HEK293 (cell line): ENCODE data around the gene FRMD5.

Source experiments
- CTCF ChIA-PET: fragments of 350-600 bp; formaldehyde crosslinking; extraction: SDS; loops from one replicate; lab custom pipeline; 2021; ENCODE audit warnings: antibody characterized with exemption; lab: Yijun Ruan, JAX
- POLR2A ChIA-PET: fragments of 300-600 bp; formaldehyde crosslinking; extraction: SDS; loops from one replicate; lab custom pipeline; 2020; ENCODE audit warnings: antibody characterized with exemption, inconsistent platforms; lab: Yijun Ruan, JAX
- H3K27ac ChIP-seq: fragments of 200-500 bp; sonication (Bioruptor generic); 2 replicates; pipeline ENCODE4 v1.5.1; 2014; ENCODE audit warnings: low read depth, low read length, control low read depth, inconsistent platforms; ENCODE audit errors: extremely low read depth
- H3K36me3 ChIP-seq, 2 experiments: fragments of 200-500 bp in 1 of 2; sonication (Bioruptor generic) in 1 of 2; 1 replicate in 1 of 2; 2 replicates in 1 of 2; pipeline ENCODE4 v1.5.1; 2014 to 2017; ENCODE audit warnings: inconsistent platforms in 2 of 2, low read length in 2 of 2; ENCODE audit not compliant: control insufficient read depth in 2 of 2, insufficient read depth in 1 of 2
- H3K4me1 ChIP-seq: fragments of 200-500 bp; sonication (Bioruptor generic); 2 replicates; pipeline ENCODE4 v1.5.1; 2014; ENCODE audit warnings: mild to moderate bottlenecking, low read length, inconsistent platforms; ENCODE audit not compliant: control insufficient read depth, insufficient read depth
- H3K4me3 ChIP-seq: 2 replicates; pipeline ENCODE4 v1.5.1; 2011; ENCODE audit warnings: low read depth, mild to moderate bottlenecking, control low read depth, low read length, moderate library complexity
- H3K9me3 ChIP-seq: fragments of 200-500 bp; sonication (Bioruptor generic); 2 replicates; pipeline ENCODE4 v1.5.1; 2014; ENCODE audit warnings: low read depth, low read length, inconsistent platforms; ENCODE audit not compliant: control insufficient read depth, insufficient read depth
- FEZF1 ChIP-seq: fragments of 450-650 bp; formaldehyde crosslinking; IDR thresholded peaks from 2 replicates; pipeline ENCODE4 v1.5.1; 2016; ENCODE audit warnings: missing biosample characterization, missing genetic modification characterization
- GFI1B ChIP-seq: fragments of 450-650 bp; formaldehyde crosslinking; IDR thresholded peaks from 2 replicates; pipeline ENCODE4 v1.5.1; 2016; ENCODE audit warnings: missing biosample characterization, missing genetic modification characterization
- GLIS1 ChIP-seq: fragments of 450-650 bp; formaldehyde crosslinking; IDR thresholded peaks from 2 replicates; pipeline ENCODE4 v1.5.1; 2016; ENCODE audit warnings: missing biosample characterization, missing genetic modification characterization
- GLIS2 ChIP-seq: fragments of 450-650 bp; formaldehyde crosslinking; IDR thresholded peaks from 2 replicates; pipeline ENCODE4 v1.5.1; 2016; ENCODE audit warnings: missing biosample characterization, missing genetic modification characterization
- IKZF3 ChIP-seq: fragments of 450-650 bp; IDR thresholded peaks from 2 replicates; pipeline ENCODE4 v1.5.0; 2018; ENCODE audit warnings: missing biosample characterization, mild to moderate bottlenecking, missing genetic modification characterization, moderate library complexity
- MZF1 ChIP-seq: fragments of 450-650 bp; formaldehyde crosslinking; IDR thresholded peaks from 2 replicates; pipeline ENCODE4 v1.5.1; 2017; ENCODE audit warnings: missing biosample characterization, missing genetic modification characterization, borderline replicate concordance
- REPIN1 ChIP-seq: fragments of 450-650 bp; formaldehyde crosslinking; IDR thresholded peaks from 2 replicates; pipeline ENCODE4 v1.5.1; 2017; ENCODE audit warnings: missing biosample characterization, missing genetic modification characterization, low read depth
- REST ChIP-seq: fragments of 450-650 bp; formaldehyde crosslinking; IDR thresholded peaks from 2 replicates; pipeline ENCODE4 v1.5.1; 2016; ENCODE audit warnings: missing biosample characterization, missing genetic modification characterization
- SETDB1 ChIP-seq: IDR thresholded peaks from one replicate; pipeline ENCODE4 v1.6.1; 2017; ENCODE audit warnings: mild to moderate bottlenecking, low read length, moderate library complexity, mixed read lengths; ENCODE audit not compliant: insufficient read length
- ZBTB17 ChIP-seq: fragments of 450-650 bp; formaldehyde crosslinking; IDR thresholded peaks from 2 replicates; pipeline ENCODE4 v1.5.1; 2016; ENCODE audit warnings: missing biosample characterization, missing genetic modification characterization
- ZBTB20 ChIP-seq: fragments of 450-650 bp; formaldehyde crosslinking; IDR thresholded peaks from 2 replicates; pipeline ENCODE4 v1.5.1; 2016; ENCODE audit warnings: missing biosample characterization, missing genetic modification characterization
- ZBTB8A ChIP-seq: fragments of 450-650 bp; formaldehyde crosslinking; IDR thresholded peaks from 2 replicates; pipeline ENCODE4 v1.5.1; 2016; ENCODE audit warnings: missing biosample characterization, missing genetic modification characterization
- ZNF24 ChIP-seq: fragments of 450-650 bp; formaldehyde crosslinking; IDR thresholded peaks from 2 replicates; pipeline ENCODE4 v1.5.1; 2016; ENCODE audit warnings: missing biosample characterization, missing genetic modification characterization
- ZNF274 ChIP-seq, 2 experiments: fragments of 200-500 bp in 1 of 2; fragments of 450-650 bp in 1 of 2; sonication (Bioruptor generic) in 1 of 2; formaldehyde crosslinking in 1 of 2; IDR thresholded peaks; 2 replicates each; pipeline versions ENCODE4 v1.5.1 to v1.6.1; 2014 to 2016; ENCODE audit warnings: borderline replicate concordance in 1 of 2, inconsistent platforms in 1 of 2, low read length in 1 of 2, missing biosample characterization in 1 of 2, missing genetic modification characterization in 1 of 2
- ZNF311 ChIP-seq: fragments of 450-650 bp; formaldehyde crosslinking; IDR thresholded peaks from 2 replicates; pipeline ENCODE4 v1.5.1; 2017; ENCODE audit warnings: missing biosample characterization, missing genetic modification characterization, borderline replicate concordance
- ZNF341 ChIP-seq: fragments of 450-650 bp; formaldehyde crosslinking; IDR thresholded peaks from 2 replicates; pipeline ENCODE4; 2016; ENCODE audit warnings: low read depth, missing biosample characterization, missing genetic modification characterization
- ZNF416 ChIP-seq: fragments of 450-650 bp; formaldehyde crosslinking; IDR thresholded peaks from 2 replicates; pipeline ENCODE4 v1.5.1; 2016; ENCODE audit warnings: missing biosample characterization, missing genetic modification characterization
- ZNF518A ChIP-seq: fragments of 450-650 bp; formaldehyde crosslinking; conservative IDR thresholded peaks from 2 replicates; pipeline ENCODE4 v1.5.1; 2016; ENCODE audit warnings: low read depth, missing biosample characterization, missing genetic modification characterization
- ZNF670 ChIP-seq: fragments of 450-650 bp; formaldehyde crosslinking; IDR thresholded peaks from 2 replicates; pipeline ENCODE4 v1.5.1; 2016; ENCODE audit warnings: missing biosample characterization, missing genetic modification characterization, low read depth
- ZNF692 ChIP-seq: fragments of 450-650 bp; formaldehyde crosslinking; IDR thresholded peaks from 2 replicates; pipeline ENCODE4 v1.5.1; 2016; ENCODE audit warnings: missing biosample characterization, missing genetic modification characterization
- ZNF704 ChIP-seq: fragments of 450-650 bp; formaldehyde crosslinking; IDR thresholded peaks from 2 replicates; pipeline ENCODE4 v1.5.1; 2016; ENCODE audit warnings: missing biosample characterization, missing genetic modification characterization
- ZNF843 ChIP-seq: fragments of 450-650 bp; formaldehyde crosslinking; IDR thresholded peaks from 2 replicates; pipeline ENCODE4 v1.5.1; 2016; ENCODE audit warnings: missing biosample characterization, missing genetic modification characterization

FRMD5 gene

GRCh38 chr15:43920815-43921214 is 274.3 kb downstream of the FRMD5 start (continued):
- peak; percentile 59 for TF ChIP-seq IKZF3 (tag by site-specific recombination)
- peak; percentile 92 for TF ChIP-seq GLIS1
- TF ChIP-seq ZNF341 (tag by site-specific recombination): peak; percentile 58; the same call in 1 of the 2 replicates
- TF ChIP-seq ZNF274 (IDR thresholded peaks at IDR 0.05; ENCODE audit: low read length): no peak
- TF ChIP-seq ZNF274 (tag by site-specific recombination; IDR thresholded peaks at IDR 0.05; ENCODE audit: borderline replicate concordance): no peak
- TF ChIP-seq ZNF843 (tag by site-specific recombination): peak; percentile 18; the same call in 1 of the 2 replicates
- no peak for TF ChIP-seq REPIN1 (tag by site-specific recombination)
- peak; percentile 66 for TF ChIP-seq ZNF692 (tag by site-specific recombination)
- TF ChIP-seq ZBTB20 (tag by site-specific recombination): peak; percentile 33
- no peak for TF ChIP-seq ZBTB8A (tag by site-specific recombination)
- 0 out of 2 replicates have a peak, but pooled peaks have one; percentile 12 for TF ChIP-seq FEZF1 (tag by site-specific recombination)
- peak; percentile 22; the same call in 1 of the 2 replicates for TF ChIP-seq GLIS2 (tag by site-specific recombination)
- peak; percentile 76 for TF ChIP-seq ZBTB17 (tag by site-specific recombination)
- TF ChIP-seq MZF1: 0 out of 2 replicates have a peak, but pooled peaks have one; percentile 13

GRCh38 chr15:43920254-43920600 is 274.8 kb downstream of the FRMD5 start:
- Histone ChIP-seq H3K4me1 (peaks cover 8% of the 10 kb centered on the region; the same call in 1 of the 2 replicates), H3K4me3 (no peak overlapping the region), H3K36me3 (no peaks in the 10 kb centered on the region), H3K27ac (no peak overlapping the region), H3K9me3 (no peaks in the 10 kb centered on the region)
- TF ChIP-seq ZNF311 (tag by site-specific recombination): no peak
- TF ChIP-seq ZNF704: no peak
- ChIA-PET CTCF (interaction anchor here (0.6 kb wide), 2 partner anchors 14 to 542 kb away, joined by 3 to 4 read pairs; no protein-coding TSS in a partner anchor), POLR2A (no interaction called here)

- Histone ChIP-seq H3K9me3 (no peaks in the 10 kb centered on the region), H3K4me1 (peaks cover 8% of the 10 kb centered on the region; the same call in 1 of the 2 replicates), H3K27ac (no peak overlapping the region), H3K4me3 (no peak overlapping the region), H3K36me3 (no peaks in the 10 kb centered on the region)
- POLR2A ChIA-PET: no interaction called here
- CTCF ChIA-PET: interaction anchor here (0.6 kb wide), 1 partner anchor 15 kb away, joined by 3 read pairs; no protein-coding TSS in a partner anchor
- TF ChIP-seq ZNF518A (tag by site-specific recombination): no peak
- TF ChIP-seq GFI1B (tag by site-specific recombination): no peak
- TF ChIP-seq SETDB1: no peak
- no peak for TF ChIP-seq ZNF416
- no peak for TF ChIP-seq ZNF24
- no peak for TF ChIP-seq ZNF670
- TF ChIP-seq REST: no peak
These were observed 275.4 kb downstream of the FRMD5 start for GRCh38 chr15:43919540-43920253.
